Fibroblast of skin of right quadriceps (primary cell): ENCODE results near the gene PRF1.
"Not testable (repeated sequence)": the region's sequence is repeated elsewhere in the genome, so short reads cannot be mapped to it uniquely, and the experiment has no call there.

ENCODE experiments used
- DNase-seq: peaks from one replicate; pipeline ENCODE4 v3.0.0-alpha.2; 2013

Gene PRF1

DNA sequence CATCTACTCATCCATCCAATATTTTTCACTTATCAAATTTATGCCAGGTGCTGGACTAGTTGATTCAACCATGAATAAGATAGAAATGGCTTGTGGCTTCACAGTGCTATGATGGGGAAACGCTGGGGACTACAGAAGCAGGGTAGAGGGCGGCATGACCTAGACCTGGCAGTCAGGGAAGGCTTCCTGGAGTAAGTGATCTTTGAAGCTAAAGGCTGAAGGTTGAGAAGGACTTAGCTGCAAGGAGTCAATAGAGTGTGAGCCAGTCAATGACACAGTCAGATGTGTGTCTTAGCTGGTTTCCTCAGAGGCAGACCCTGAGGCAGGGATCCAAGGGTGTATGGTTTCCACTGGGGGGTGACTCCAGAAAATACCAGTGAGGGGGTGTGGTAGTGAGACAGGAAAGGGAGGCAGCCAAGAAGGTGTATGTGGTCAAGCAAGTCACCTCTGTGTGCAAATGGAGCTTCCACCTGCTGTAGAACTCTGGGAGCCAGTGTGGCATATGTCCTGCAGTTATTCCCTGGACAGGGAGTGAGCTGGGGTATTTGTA is 10.3 kb downstream of the PRF1 start:
- DNase-seq = no peak

- DNase-seq = no peak
These were observed 11.7 kb downstream of the PRF1 start for GRCh38 chr10:70590655-70591416.

GRCh38 chr10:70589762-70590654 is 12.5 kb downstream of the PRF1 start:
- DNase-seq = peak; percentile 11

- DNase-seq = no peak
These were observed 13.5 kb downstream of the PRF1 start for GRCh38 chr10:70588859-70589570.

- no peak for DNase-seq
These were observed 14.3 kb downstream of the PRF1 start for GRCh38 chr10:70588255-70588654.

DNA sequence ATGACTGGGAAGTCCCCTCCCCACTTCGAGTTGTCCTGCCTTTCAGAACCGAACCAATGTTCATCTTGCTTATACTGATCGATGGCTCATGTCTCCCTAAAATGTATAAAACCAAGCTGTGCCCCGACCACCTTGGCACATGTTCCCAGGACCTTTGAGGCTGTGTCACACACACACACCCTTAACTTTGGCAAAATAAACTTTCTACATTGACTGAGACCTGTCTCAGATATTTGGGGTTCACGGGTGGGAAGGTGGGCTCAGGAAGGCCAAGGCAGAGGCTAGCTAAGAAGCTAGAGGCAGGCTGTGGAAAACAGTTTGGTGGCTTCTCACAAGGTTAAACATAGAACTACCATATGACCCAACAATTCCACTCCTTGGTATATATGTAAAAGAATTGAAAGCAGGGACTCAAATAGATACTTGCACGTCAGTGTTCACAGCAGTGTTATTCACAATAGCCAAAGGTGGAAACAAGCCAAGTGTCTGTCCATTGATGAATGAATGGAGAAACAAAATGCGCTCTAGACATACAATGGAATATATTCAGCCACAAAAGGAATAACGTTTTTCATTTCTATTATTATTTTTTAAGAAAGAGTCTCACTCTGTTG is 15.4 kb downstream of the PRF1 start:
- DNase-seq = no peak

GRCh38 chr10:70586348-70586930 is 16.1 kb downstream of the PRF1 start:
- no peak for DNase-seq

DNA sequence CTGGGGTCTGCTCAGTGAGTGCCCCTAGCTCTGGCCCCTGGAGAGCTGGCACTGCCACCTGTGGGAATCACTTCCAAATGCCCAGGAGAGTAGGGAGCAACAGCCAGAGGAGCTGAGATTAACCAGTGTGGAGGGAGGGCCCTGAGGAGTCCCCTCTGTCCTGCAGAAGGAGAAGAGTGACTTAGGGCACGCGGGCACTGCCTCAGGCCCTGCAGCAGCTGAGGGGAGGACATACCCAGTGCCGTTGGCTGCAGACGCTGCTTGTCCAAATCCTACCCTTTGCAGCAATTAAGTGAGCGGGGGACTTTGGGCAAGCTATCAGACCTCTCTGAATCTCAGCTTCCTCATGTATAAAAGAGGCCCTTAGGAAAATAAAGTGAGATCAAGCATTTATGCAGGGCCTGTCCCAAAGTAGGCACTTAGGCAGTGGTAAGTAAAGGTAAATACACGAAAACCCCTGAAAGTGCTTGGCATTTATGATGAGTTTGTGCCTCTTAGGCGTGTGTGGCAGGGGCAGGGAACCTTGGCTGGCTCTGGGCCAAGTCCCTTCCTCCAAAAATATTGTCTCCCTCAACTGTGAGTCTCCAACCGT is 16.9 kb downstream of the PRF1 start:
- DNase-seq = no peak

GRCh38 chr10:70584909-70585544 is 17.5 kb downstream of the PRF1 start:
- DNase-seq = peak; percentile 20

DNA sequence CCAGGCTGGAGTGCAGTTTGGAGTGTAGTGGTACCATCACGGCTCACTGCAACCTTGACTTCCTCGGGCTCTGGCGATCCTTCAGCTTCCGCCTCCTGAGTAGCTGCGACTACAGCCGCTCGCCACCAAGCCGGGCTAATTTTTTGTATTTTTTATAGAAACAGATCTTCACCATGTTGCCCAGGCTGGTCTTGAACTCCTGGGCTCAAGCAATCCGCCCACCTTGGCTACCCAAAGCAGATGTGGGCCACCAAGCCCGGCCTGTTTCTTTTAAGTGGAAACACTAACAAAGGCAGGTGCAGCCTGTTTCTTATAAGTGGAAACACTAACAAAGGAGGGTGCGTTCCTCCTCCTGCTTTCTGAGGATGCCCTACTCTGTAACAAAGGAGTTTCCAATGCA is 18.2 kb downstream of the PRF1 start:
- DNase-seq = no peak

- no peak for DNase-seq
These were observed 18.9 kb downstream of the PRF1 start for GRCh38 chr10:70583669-70584037.

GRCh38 chr10:70582793-70583668 is 19.5 kb downstream of the PRF1 start:
- DNase-seq = no peak

DNA sequence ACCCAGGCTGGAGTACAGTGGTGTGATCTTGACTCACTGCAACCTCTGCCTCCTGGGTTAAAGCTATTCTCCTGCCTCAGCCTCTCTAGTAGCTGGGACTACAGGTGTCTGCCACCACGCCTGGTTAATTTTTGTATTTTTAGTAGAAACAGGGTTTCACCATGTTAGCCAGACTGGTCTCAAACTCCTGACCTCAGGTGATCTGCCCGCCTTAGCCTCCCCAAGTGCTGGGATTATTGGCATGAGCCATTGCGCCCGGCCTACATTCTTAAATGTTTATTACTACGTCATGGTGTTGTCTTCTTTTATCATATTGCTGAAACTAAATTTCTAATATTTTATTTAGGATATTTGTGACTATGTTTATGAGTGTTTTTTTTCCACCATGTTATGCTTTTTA is 21.4 kb downstream of the PRF1 start:
- DNase-seq = not testable (repeated sequence)

DNA sequence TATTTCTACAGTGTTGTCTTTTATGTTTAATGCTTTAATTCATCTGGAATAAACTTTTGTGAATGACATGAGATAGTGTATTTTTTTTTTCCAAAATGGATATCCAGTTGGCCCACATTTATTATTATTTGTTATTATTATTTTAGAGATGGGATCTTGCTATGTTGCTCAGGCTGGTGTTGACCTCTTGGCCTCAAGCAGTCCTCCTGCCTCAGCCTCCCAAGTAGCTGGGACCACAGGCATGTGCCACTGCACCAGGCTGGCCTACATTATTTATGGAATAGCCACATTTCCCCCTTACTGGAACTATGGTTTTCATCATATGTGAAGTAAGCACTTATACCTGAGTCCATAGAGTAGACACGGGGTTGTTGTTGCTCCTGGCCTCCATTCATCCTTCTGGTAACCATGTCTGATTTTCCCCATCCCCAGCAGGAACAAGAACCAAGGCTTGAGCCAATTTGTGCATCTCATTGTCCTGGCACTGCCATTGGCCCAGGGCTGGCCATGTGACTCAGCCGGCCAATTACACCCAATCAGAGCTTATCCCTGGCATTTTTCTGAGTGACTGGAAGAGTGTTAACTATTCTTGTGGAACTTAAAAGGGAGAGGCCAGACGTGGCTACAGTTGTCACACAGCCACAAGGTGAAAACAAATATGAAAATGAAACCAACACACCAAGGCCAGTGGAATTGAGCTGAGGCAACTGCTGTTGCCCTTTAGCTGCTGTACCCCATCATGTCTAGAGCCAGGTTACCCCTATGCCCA is 23.1 kb downstream of the PRF1 start:
- no peak for DNase-seq

GRCh38 chr10:70578371-70578947 is 24.1 kb downstream of the PRF1 start:
- DNase-seq = peak; percentile 64

- no peak for DNase-seq
These were observed 25.6 kb downstream of the PRF1 start for GRCh38 chr10:70576803-70577517.

GRCh38 chr10:70575874-70576802 is 26.4 kb downstream of the PRF1 start:
- no peak for DNase-seq
